NCI-H128 (cell line): ENCODE measurements around the gene RBM33.

Experiments
- DNase-seq: peaks from one replicate; lab custom pipeline; 2025; ENCODE audit not compliant: unreplicated experiment; lab: John Stamatoyannopoulos, UW

Gene RBM33

GRCh38 chr7:155791214-155791737 is 146.8 kb downstream of the RBM33 start:
- no peak for DNase-seq

- DNase-seq: no peak
Measured at GRCh38 chr7:155791836-155792235, 147.4 kb downstream of the RBM33 start.

- DNase-seq: no peak
Measured at GRCh38 chr7:155792315-155792960, 148.0 kb downstream of the RBM33 start.

GRCh38 chr7:155792999-155793560 is 148.6 kb downstream of the RBM33 start:
- DNase-seq: no peak

GRCh38 chr7:155793720-155794119 is 149.3 kb downstream of the RBM33 start:
- DNase-seq: no peak

- no peak for DNase-seq
Measured at GRCh38 chr7:155794196-155794595, 149.7 kb downstream of the RBM33 start.

GRCh38 chr7:155795401-155795800 is 150.9 kb downstream of the RBM33 start:
- no peak for DNase-seq

GRCh38 chr7:155795951-155796350 is 151.5 kb downstream of the RBM33 start:
- no peak for DNase-seq

GRCh38 chr7:155796381-155797261 is 152.2 kb downstream of the RBM33 start:
- no peak for DNase-seq

- DNase-seq: no peak
Measured at GRCh38 chr7:155797262-155798250, 153.1 kb downstream of the RBM33 start.

- no peak for DNase-seq
Measured at GRCh38 chr7:155798673-155799439, 154.4 kb downstream of the RBM33 start.

GRCh38 chr7:155799514-155799913 is 155.1 kb downstream of the RBM33 start:
- no peak for DNase-seq

GRCh38 chr7:155800301-155800700 is 155.8 kb downstream of the RBM33 start:
- no peak for DNase-seq

- DNase-seq: no peak
Measured at GRCh38 chr7:155800741-155801267, 156.3 kb downstream of the RBM33 start.

- DNase-seq: no peak
Measured at GRCh38 chr7:155802291-155802690, 157.8 kb downstream of the RBM33 start.

GRCh38 chr7:155802906-155803417 is 158.5 kb downstream of the RBM33 start:
- no peak for DNase-seq

- DNase-seq: no peak
Measured at GRCh38 chr7:155803418-155804376, 159.2 kb downstream of the RBM33 start.

- DNase-seq: no peak
Measured at GRCh38 chr7:155804431-155804831, 160.0 kb downstream of the RBM33 start.
